Large intestine (tissue), 3 donors: ENCODE measurements around the gene GALNT1. TPM values are rescaled to one million over a fixed set of nuclear protein-coding genes. Genes with fewer than 3 reads are reported as not detected.

Experiments used
- DNase-seq, 2 donors: peaks; one replicate each; pipeline versions ENCODE4 v3.0.0 to v3.0.0-alpha.2; 2013
- H3K27ac ChIP-seq: one replicate; pipeline ENCODE4 v1.5.1; 2013; ENCODE audit warnings: low read length
- H3K27me3 ChIP-seq: 2 replicates; pipeline ENCODE4 v1.6.1; 2013; ENCODE audit warnings: low read length; ENCODE audit not compliant: control insufficient read depth, insufficient read depth
- H3K36me3 ChIP-seq: 2 replicates; pipeline ENCODE4 v1.6.1; 2013; ENCODE audit warnings: low read length; ENCODE audit not compliant: control insufficient read depth, insufficient read depth
- H3K4me1 ChIP-seq: one replicate; pipeline ENCODE4 v1.6.1; 2013; ENCODE audit warnings: low read length; ENCODE audit not compliant: control insufficient read depth, insufficient read depth
- H3K4me3 ChIP-seq: one replicate; pipeline ENCODE4 v1.5.1; 2013; ENCODE audit warnings: low read length
- H3K9me3 ChIP-seq: one replicate; pipeline ENCODE4 v1.6.1; 2013; ENCODE audit warnings: mild to moderate bottlenecking, low read depth, low read length, moderate library complexity; ENCODE audit not compliant: control insufficient read depth
- WGBS: methylation state at CpG from one replicate; pipeline ENCODE4 v1.1.5; 2013; ENCODE audit warnings: low lambda C conversion rate; ENCODE audit not compliant: insufficient coverage; 5-methylcytosine and 5-hydroxymethylcytosine counted together
- polyA plus RNA-seq: library from polyadenylated mRNA; unstranded; fragments of 120-200 nt; gene quantifications from one replicate; pipeline ENCODE4 v1.2.1, GENCODE V29; 2013

Gene GALNT1
- polyA plus RNA-seq, 1 donor = 124 TPM

GRCh38 chr18:35580701-35581539 is 620 bp upstream of the GALNT1 start:
- H3K27ac ChIP-seq = peak overlapping the region; percentile 79
- peaks cover 5% of the 10 kb centered on the region for H3K4me1 ChIP-seq
- peaks cover 2% of the 10 kb centered on the region for H3K9me3 ChIP-seq
- H3K27me3 ChIP-seq = no peaks in the 10 kb centered on the region
- no CpG with 5 or more reads among the region's 96 CpGs for WGBS
- peak; percentile 54 to 85 for DNase-seq
- peak overlapping the region; percentile 56 for H3K4me3 ChIP-seq
- no peaks in the 10 kb centered on the region for H3K36me3 ChIP-seq

- H3K9me3 ChIP-seq = peaks cover 3% of the 10 kb centered on the region
- H3K27ac ChIP-seq = peak overlapping the region; percentile 72
- DNase-seq = peak in 1 of 2 donors; percentile 53
- H3K36me3 ChIP-seq = no peaks in the 10 kb centered on the region
- H3K4me1 ChIP-seq = peaks cover 5% of the 10 kb centered on the region
- WGBS = no CpG with 5 or more reads among the region's 51 CpGs
- peak overlapping the region; percentile 76 for H3K4me3 ChIP-seq
- H3K27me3 ChIP-seq = no peaks in the 10 kb centered on the region
Measured at GRCh38 chr18:35581898-35582641, 530 bp downstream of the GALNT1 start.

- 100% methylated on average over 1 of the region's 6 CpGs for WGBS
- no peaks in the 10 kb centered on the region for H3K36me3 ChIP-seq
- peak; percentile 52 to 82 for DNase-seq
- peak overlapping the region; percentile 76 for H3K4me3 ChIP-seq
- peaks cover 5% of the 10 kb centered on the region for H3K9me3 ChIP-seq
- peaks cover 5% of the 10 kb centered on the region for H3K4me1 ChIP-seq
- H3K27me3 ChIP-seq = no peaks in the 10 kb centered on the region
- peak overlapping the region; percentile 72 for H3K27ac ChIP-seq
Measured at GRCh38 chr18:35582899-35583558, 1.5 kb downstream of the GALNT1 start.

GRCh38 chr18:35584735-35585134 is 3.2 kb downstream of the GALNT1 start:
- no peak overlapping the region for H3K27ac ChIP-seq
- no peak for DNase-seq
- H3K4me3 ChIP-seq = no peak overlapping the region
- H3K4me1 ChIP-seq = no peaks in the 10 kb centered on the region
- H3K27me3 ChIP-seq = no peaks in the 10 kb centered on the region
- peaks cover 9% of the 10 kb centered on the region for H3K9me3 ChIP-seq
- H3K36me3 ChIP-seq = no peaks in the 10 kb centered on the region
- no CpG with 5 or more reads among the region's 5 CpGs for WGBS

- Histone ChIP-seq H3K27ac (no peak overlapping the region), H3K4me1 (no peaks in the 10 kb centered on the region), H3K27me3 (no peaks in the 10 kb centered on the region), H3K4me3 (no peak overlapping the region), H3K36me3 (no peaks in the 10 kb centered on the region), H3K9me3 (peaks cover 9% of the 10 kb centered on the region)
- WGBS = 83% methylated on average over 1 of the region's 1 CpG
- DNase-seq = no peak
Measured at GRCh38 chr18:35585608-35586007, 4.1 kb downstream of the GALNT1 start.

- no peaks in the 10 kb centered on the region for H3K4me1 ChIP-seq
- H3K4me3 ChIP-seq = no peak overlapping the region
- H3K9me3 ChIP-seq = peaks cover 9% of the 10 kb centered on the region
- 94% methylated on average over 2 of the region's 4 CpGs for WGBS
- no peak for DNase-seq
- H3K27me3 ChIP-seq = no peaks in the 10 kb centered on the region
- no peaks in the 10 kb centered on the region for H3K36me3 ChIP-seq
- no peak overlapping the region for H3K27ac ChIP-seq
Measured at GRCh38 chr18:35588122-35588521, 6.6 kb downstream of the GALNT1 start.

- DNase-seq = no peak
- peaks cover 9% of the 10 kb centered on the region for H3K9me3 ChIP-seq
- no CpG with 5 or more reads among the region's 6 CpGs for WGBS
- H3K27ac ChIP-seq = no peak overlapping the region
- no peaks in the 10 kb centered on the region for H3K4me1 ChIP-seq
- no peak overlapping the region for H3K4me3 ChIP-seq
- H3K36me3 ChIP-seq = no peaks in the 10 kb centered on the region
- no peaks in the 10 kb centered on the region for H3K27me3 ChIP-seq
Measured at GRCh38 chr18:35588995-35589394, 7.5 kb downstream of the GALNT1 start.

GRCh38 chr18:35589546-35589945 is 8.0 kb downstream of the GALNT1 start:
- Histone ChIP-seq H3K4me3 (no peak overlapping the region), H3K36me3 (no peaks in the 10 kb centered on the region), H3K27me3 (no peaks in the 10 kb centered on the region), H3K27ac (no peak overlapping the region), H3K4me1 (no peaks in the 10 kb centered on the region), H3K9me3 (peaks cover 9% of the 10 kb centered on the region)
- WGBS = no CpG with 5 or more reads among the region's 1 CpG
- no peak for DNase-seq

- Histone ChIP-seq H3K4me3 (no peak overlapping the region), H3K9me3 (peaks cover 9% of the 10 kb centered on the region)
Measured at GRCh38 chr18:35590935-35591334, 9.4 kb downstream of the GALNT1 start.

GRCh38 chr18:35592298-35592697 is 10.8 kb downstream of the GALNT1 start:
- Histone ChIP-seq H3K27me3 (no peaks in the 10 kb centered on the region), H3K9me3 (peaks cover 6% of the 10 kb centered on the region), H3K27ac (no peak overlapping the region), H3K4me1 (no peaks in the 10 kb centered on the region), H3K36me3 (no peaks in the 10 kb centered on the region), H3K4me3 (no peak overlapping the region)
- DNase-seq = no peak

More at GRCh38 chr18:35590935-35591334, 9.4 kb downstream of the GALNT1 start:
- H3K27me3 ChIP-seq = no peaks in the 10 kb centered on the region
- no peak overlapping the region for H3K27ac ChIP-seq
- no CpG with 5 or more reads among the region's 1 CpG for WGBS
- no peaks in the 10 kb centered on the region for H3K36me3 ChIP-seq
- DNase-seq = no peak
- no peaks in the 10 kb centered on the region for H3K4me1 ChIP-seq
